K562 (cell line): Measurements from ENCODE around the gene POP5. TPM values are rescaled to one million over a fixed set of nuclear protein-coding genes. Genes with fewer than 3 reads are reported as not detected.

ENCODE experiments used
- ATAC-seq: fragments of 200-7000 bp; cut with Tn5 transposase; 3 replicates; pipeline ENCODE4 v1.9.1; 2020; ENCODE audit warnings: moderate library complexity
- BruUV-seq: library from RNA; stranded (reverse); fragments of 400-500 nt; replicated peaks from 2 replicates; lab custom pipeline; 2021; lab: Mats Ljungman, UMichigan
- CTCF ChIA-PET: fragments of 300-600 bp; formaldehyde crosslinking; extraction: SDS; loops from one replicate; lab custom pipeline; 2021; ENCODE audit warnings: low intra/inter-chr PET ratio; lab: Yijun Ruan, JAX
- POLR2A ChIA-PET: fragments of 300-600, 350-650 bp; sonication (Branson Sonifier 250); formaldehyde crosslinking; extraction: SDS; loops from one replicate; lab custom pipeline; 2021; ENCODE audit warnings: antibody characterized with exemption, inconsistent platforms; lab: Yijun Ruan, JAX
- DNase-seq, 4 experiments: peaks; one replicate each; pipeline versions ENCODE4 v3.0.0 to v3.0.0-alpha.2; 2011 to 2018; ENCODE audit warnings: low spot score in 3 of 4, mixed read lengths in 3 of 4; ENCODE audit errors: extremely low read depth in 1 of 4
- FAIRE-seq: peaks from 2 replicates; lab custom pipeline; 2011; peaks lifted over from hg19 to GRCh38; lab: Jason Lieb, UNC
- H2AFZ ChIP-seq: 2 replicates; pipeline ENCODE4 v1.6.0; 2011; ENCODE audit warnings: low read depth, low read length, control low read depth, inconsistent platforms
- H3K27ac ChIP-seq: fragments of 200-600 bp; 3 replicates; pipeline ENCODE4 v1.8.0; 2011; ENCODE audit warnings: low read depth, mild to moderate bottlenecking, control low read depth, inconsistent platforms, low read length, moderate library complexity, mixed read lengths; ENCODE audit errors: extremely low read depth
- H3K27me3 ChIP-seq, 2 experiments: fragments of 300-600 bp in 1 of 2; 2 replicates in 1 of 2; 3 replicates in 1 of 2; pipeline versions ENCODE4 v1.6.0 to v1.8.0; 2011; ENCODE audit warnings: inconsistent platforms in 2 of 2, low read length in 2 of 2, mild to moderate bottlenecking in 1 of 2, mixed read lengths in 1 of 2, moderate library complexity in 1 of 2; ENCODE audit not compliant: control insufficient read depth in 2 of 2, insufficient read depth in 2 of 2
- H3K36me3 ChIP-seq: fragments of 300-600 bp; 3 replicates; pipeline ENCODE4 v1.8.0; 2011; ENCODE audit warnings: mild to moderate bottlenecking, low read length, inconsistent platforms; ENCODE audit not compliant: control insufficient read depth, insufficient read depth
- H3K4me1 ChIP-seq, 2 experiments: fragments of 200-600 bp in 1 of 2; replicated peaks in 1 of 2; 2 replicates in 1 of 2; 3 replicates in 1 of 2; pipeline versions ENCODE4 v1.5.1 to v1.8.0; 2011; ENCODE audit warnings: inconsistent platforms in 2 of 2, low read length in 2 of 2, mild to moderate bottlenecking in 1 of 2, mixed read lengths in 1 of 2, moderate library complexity in 1 of 2; ENCODE audit not compliant: control insufficient read depth in 2 of 2, insufficient read depth in 2 of 2
- H3K4me2 ChIP-seq: 2 replicates; pipeline ENCODE4 v1.6.1; 2011; ENCODE audit warnings: low read length, control low read depth, inconsistent platforms, mixed read lengths; ENCODE audit not compliant: insufficient read depth
- H3K4me3 ChIP-seq: fragments of 200-600 bp; sonication (generic), shearing (Covaris generic); 2 replicates; pipeline ENCODE4 v1.5.1; 2016; ENCODE audit warnings: control low read depth, inconsistent platforms
- H3K79me2 ChIP-seq: fragments of 200-600 bp; 3 replicates; pipeline ENCODE4 v1.8.0; 2011; ENCODE audit warnings: low read length, inconsistent platforms; ENCODE audit not compliant: control insufficient read depth, insufficient read depth
- H3K9ac ChIP-seq, 2 experiments: 2 replicates each; pipeline versions ENCODE4 v1.6.0 to v1.6.1; 2011; ENCODE audit warnings: low read depth in 2 of 2, low read length in 2 of 2, control low read depth in 1 of 2, inconsistent platforms in 1 of 2, mild to moderate bottlenecking in 1 of 2, mixed read lengths in 1 of 2; ENCODE audit not compliant: insufficient read depth in 1 of 2
- H3K9me1 ChIP-seq: one replicate; pipeline ENCODE4 v1.6.0; 2011; ENCODE audit warnings: inconsistent platforms, mild to moderate bottlenecking, low read length, moderate library complexity; ENCODE audit not compliant: control insufficient read depth, insufficient read depth
- H3K9me3 ChIP-seq: replicated peaks from 2 replicates; pipeline ENCODE4 v1.5.1; 2011; ENCODE audit warnings: low read depth, low read length, inconsistent platforms; ENCODE audit not compliant: control insufficient read depth, insufficient read depth
- H4K20me1 ChIP-seq: replicated peaks from 2 replicates; pipeline ENCODE4 v1.6.1; 2011; ENCODE audit warnings: low read length, inconsistent platforms, mixed read lengths; ENCODE audit not compliant: control insufficient read depth, insufficient read depth
- ADNP ChIP-seq: fragments of 200-800 bp; sonication (Bioruptor generic); IDR thresholded peaks from 2 replicates; pipeline ENCODE4 v1.6.1; 2016; ENCODE audit warnings: missing genetic modification characterization, missing compliant biosample characterization
- ATF6 ChIP-seq: sonication (generic); formaldehyde crosslinking; IDR thresholded peaks from 2 replicates; pipeline ENCODE4 v1.4.0; 2020; ENCODE audit warnings: mild to moderate bottlenecking, missing genetic modification reagents
- BCOR ChIP-seq: fragments of 450-650 bp; IDR thresholded peaks from 2 replicates; pipeline ENCODE4 v1.6.1; 2016
- BHLHE40 ChIP-seq: IDR thresholded peaks from 2 replicates; pipeline ENCODE4 v1.6.1; 2011; ENCODE audit warnings: low read length, improper control_type of control experiment
- CHD4 ChIP-seq: fragments of 200-600 bp; sonication (generic); IDR thresholded peaks from 3 replicates; pipeline ENCODE4 v1.6.1; 2012; ENCODE audit warnings: low read depth, mild to moderate bottlenecking, mixed read lengths, low read length, inconsistent platforms; ENCODE audit not compliant: insufficient read depth, insufficient replicate concordance, poor library complexity, severe bottlenecking
- RBM25 ChIP-seq: fragments of 200-400 bp; formaldehyde crosslinking; IDR thresholded peaks from 2 replicates; pipeline ENCODE4 v1.6.1; 2018; ENCODE audit warnings: low read length, low read depth, moderate library complexity; ENCODE audit not compliant: severe bottlenecking
- RCOR1 ChIP-seq, 2 experiments: IDR thresholded peaks; 2 replicates each; pipeline ENCODE4 v1.6.1; 2012; ENCODE audit warnings: low read depth in 2 of 2, low read length in 2 of 2, borderline replicate concordance in 1 of 2, improper control_type of control experiment in 1 of 2
- ZNF12 ChIP-seq: sonication (generic); formaldehyde crosslinking; IDR thresholded peaks from 2 replicates; pipeline ENCODE4 v1.4.0; 2020; ENCODE audit warnings: mild to moderate bottlenecking, missing genetic modification reagents
- ZNF395 ChIP-seq: fragments of 200-800 bp; sonication (Bioruptor generic); IDR thresholded peaks from 2 replicates; pipeline ENCODE4 v1.6.1; 2017; ENCODE audit warnings: missing genetic modification characterization, missing compliant biosample characterization
- ZNF780A ChIP-seq: fragments of 250-450 bp; sonication (Bioruptor Pico); IDR thresholded peaks from 2 replicates; pipeline ENCODE4 v1.5.0; 2021; ENCODE audit warnings: mild to moderate bottlenecking
- WGBS: fragments of 100-300 bp; shearing (Covaris generic); methylation state at CpG from one replicate; pipeline ENCODE4 v1.1.6; 2016; ENCODE audit warnings: low coverage, mixed read lengths; ENCODE audit not compliant: insufficient coverage; ENCODE audit errors: missing lambda C conversion rate; 5-methylcytosine and 5-hydroxymethylcytosine counted together
- in situ Hi-C: fragments of 300-500 bp; cut with MboI; formaldehyde crosslinking; loops from 4 replicates; pipeline ENCODE4 v1.15.0; 2018; ENCODE audit warnings: inconsistent platforms, mixed read lengths
- intact Hi-C: fragments of 100-400 bp; cut with micrococcal nuclease; formaldehyde crosslinking; loops from 2 replicates; pipeline ENCODE4 v1.14.2; 2022
- polyA plus RNA-seq, 8 experiments: library from polyadenylated mRNA; depleted of rRNA in 4 of 8; stranded (reverse) in 5 of 8; unstranded in 3 of 8; fragments of >200 nt; fragmentation: Nextera tagmentation in 2 of 8; fragmentation: Illumina TruSeq in 1 of 8; extraction: Ambion mirVana in 2 of 8; extraction: Trizol in 1 of 8; gene quantifications; 2 replicates each; pipeline versions ENCODE4 v1.2.1 to v1.2.3, GENCODE V29; 2011 to 2014; ENCODE audit warnings: inconsistent platforms in 1 of 8, missing spikeins in 1 of 8
- total RNA-seq, 7 experiments: library from RNA; depleted of rRNA in 6 of 7; stranded (reverse); fragments of >200 nt in 6 of 7; fragmentation: Illumina TruSeq in 2 of 7; extraction: Trizol in 2 of 7; gene quantifications; 2 replicates each; pipeline versions ENCODE4 v1.2.1 to v1.2.3, GENCODE V29; 2011 to 2021; ENCODE audit warnings: low replicate concordance in 1 of 7

Gene POP5
- total and polyA plus RNA-seq, 9 of the 15 experiments (the other 6 are each of a cell fraction or from before 2014, with no cell fraction given): 57.5 to 253 (median 73.8) TPM

- POLR2A ChIA-PET: no interaction called here
- H3K9me3 ChIP-seq: no peaks in the 10 kb centered on the region
- no peak overlapping the region for H3K4me2 ChIP-seq
- intact Hi-C loops (no loop called here), in situ Hi-C loops (no loop called here)
- CTCF ChIA-PET: no interaction called here
- no peak overlapping the region for H3K4me3 ChIP-seq
- no peak overlapping the region for H3K9ac ChIP-seq
- no peaks in the 10 kb centered on the region for H3K79me2 ChIP-seq
- FAIRE-seq (no peak), ATAC-seq (no peak), DNase-seq (no peak)
- whole genome bisulfite sequencing: 16% methylated on average over 2 of the region's 2 CpGs
- TF ChIP-seq RCOR1 (IDR thresholded peaks at IDR 0.05; ENCODE audit: borderline replicate concordance in 1 of 2, low read depth in 2 of 2, low read length in 2 of 2) (peak in 1 of 2 experiments; percentile 38; a peak in 1 of 4 replicates), CHD4 (no peak), ZNF780A (no peak), BCOR (peak; percentile 78; the same call in 1 of the 2 replicates), ZNF12 (CRISPR knock-in tag) (no peak), ADNP (tag) (0 out of 2 replicates have a peak, but pooled peaks have one; percentile 55), ZNF395 (CRISPR knock-in tag) (no peak), ATF6 (CRISPR knock-in tag) (no peak), RBM25 (peak; percentile 94), BHLHE40 (no peak)
- H3K9me1 ChIP-seq: no peaks in the 10 kb centered on the region
- no peaks in the 10 kb centered on the region for H3K36me3 ChIP-seq
- no TSS peak for BruUV-seq
- H3K27ac ChIP-seq: no peak overlapping the region
- peaks cover 7 to 8% of the 10 kb centered on the region in 2 experiments; a peak in 3 of 5 replicates for H3K27me3 ChIP-seq
- H2AFZ ChIP-seq: no peak overlapping the region
- H3K4me1 ChIP-seq: peaks cover 3 to 16% of the 10 kb centered on the region in 2 experiments; a peak in 3 of 5 replicates
- no peaks in the 10 kb centered on the region for H4K20me1 ChIP-seq
Observed at GRCh38 chr12:120586860-120587259, 5.7 kb upstream of the POP5 start.
